NCI-H82 treated with DMSO at 0.1 percent for 48 hours (cell line): ENCODE measurements around the gene COQ8A.

Experiments used
- DNase-seq: peaks from one replicate; lab custom pipeline; 2025; ENCODE audit not compliant: unreplicated experiment; lab: John Stamatoyannopoulos, UW

The COQ8A gene

GRCh38 chr1:226940029-226940805, at the start of gene COQ8A:
Gene COQ8A, plus strand, starts transcription at chr1:226940294. Its CDS starts 21,092 bp downstream, at chr1:226961386.
- DNase-seq, result peak; percentile 100

GRCh38 chr1:226890331-226891108, 49.6 kb upstream of the COQ8A start:
- DNase-seq, result no peak

GRCh38 chr1:226891346-226891745, 48.7 kb upstream of the COQ8A start:
- no peak for DNase-seq

- no peak for DNase-seq
Measured at GRCh38 chr1:226891846-226892523, 48.1 kb upstream of the COQ8A start.

GRCh38 chr1:226892524-226892875, 47.6 kb upstream of the COQ8A start:
- no peak for DNase-seq

- DNase-seq, result no peak
Measured at GRCh38 chr1:226893936-226894335, 46.2 kb upstream of the COQ8A start.

GRCh38 chr1:226894826-226895225, 45.3 kb upstream of the COQ8A start:
- no peak for DNase-seq

GRCh38 chr1:226895644-226896043, 44.5 kb upstream of the COQ8A start:
- DNase-seq, result no peak

- no peak for DNase-seq
Measured at GRCh38 chr1:226898246-226898645, 41.8 kb upstream of the COQ8A start.

GRCh38 chr1:226901421-226901820, 38.7 kb upstream of the COQ8A start:
- DNase-seq, result no peak

GRCh38 chr1:226902601-226903000, 37.5 kb upstream of the COQ8A start:
- DNase-seq, result no peak

GRCh38 chr1:226903819-226904716, 36.0 kb upstream of the COQ8A start:
- no peak for DNase-seq

GRCh38 chr1:226904772-226905171, 35.3 kb upstream of the COQ8A start:
- no peak for DNase-seq

- DNase-seq, result no peak
Measured at GRCh38 chr1:226908419-226908818, 31.7 kb upstream of the COQ8A start.

GRCh38 chr1:226908913-226909312, 31.2 kb upstream of the COQ8A start:
- DNase-seq, result no peak

- peak; percentile 27 for DNase-seq
Measured at GRCh38 chr1:226912587-226913176, 27.4 kb upstream of the COQ8A start.

GRCh38 chr1:226915672-226915995, 24.5 kb upstream of the COQ8A start:
- DNase-seq, result no peak

GRCh38 chr1:226916497-226916896, 23.6 kb upstream of the COQ8A start:
- no peak for DNase-seq

GRCh38 chr1:226919587-226919986, 20.5 kb upstream of the COQ8A start:
- DNase-seq, result no peak

GRCh38 chr1:226919995-226920394, 20.1 kb upstream of the COQ8A start:
- DNase-seq, result no peak
